HL-60 (cell line): ENCODE results near the gene ZNF248.
A peak's percentile ranks its signal among the peaks of the same experiment; 100 is the strongest.

ENCODE experiments used
- DNase-seq, 2 experiments: peaks; one replicate each; pipeline ENCODE4 v3.0.0-alpha.2; 2010 to 2020; ENCODE audit warnings: low read depth in 1 of 2, low spot score in 1 of 2
- H3K27ac ChIP-seq: fragments of 250-450 bp; sonication (Bioruptor Pico); replicated peaks from 2 replicates; pipeline ENCODE4 v1.5.1; 2020; ENCODE audit warnings: mild to moderate bottlenecking, moderate library complexity
- H3K27me3 ChIP-seq: fragments of 250-450 bp; sonication (Bioruptor Pico); 2 replicates; pipeline ENCODE4 v1.5.1; 2021; ENCODE audit warnings: mild to moderate bottlenecking, moderate library complexity; ENCODE audit not compliant: insufficient read depth, poor library complexity, severe bottlenecking
- H3K4me3 ChIP-seq: replicated peaks from 2 replicates; pipeline ENCODE4 v1.5.1; 2011; ENCODE audit warnings: mild to moderate bottlenecking, control low read depth, low read length; ENCODE audit not compliant: insufficient read depth
- CTCF ChIP-seq: IDR thresholded peaks from one replicate; pipeline ENCODE4 v1.5.1; 2011; ENCODE audit warnings: low read length, control low read depth, inconsistent platforms; ENCODE audit not compliant: insufficient read depth
- GABPA ChIP-seq: IDR thresholded peaks from 2 replicates; pipeline ENCODE4 v1.6.1; 2012; ENCODE audit warnings: low read depth
- POLR2AphosphoS5 ChIP-seq: IDR thresholded peaks from 2 replicates; pipeline ENCODE4 v1.6.1; 2012; ENCODE audit warnings: low read depth
- REST ChIP-seq: IDR thresholded peaks from 2 replicates; pipeline ENCODE4 v1.6.1; 2012; ENCODE audit warnings: low read depth; ENCODE audit not compliant: insufficient replicate concordance
- SPI1 ChIP-seq: IDR thresholded peaks from 2 replicates; pipeline ENCODE4 v1.6.1; 2012; ENCODE audit warnings: low read depth, mild to moderate bottlenecking, borderline replicate concordance

Gene ZNF248

GRCh38 chr10:37784678-37785077, 72.7 kb downstream of the ZNF248 start:
- Histone ChIP-seq H3K27me3 (no peaks in the 10 kb centered on the region), H3K27ac (no peak overlapping the region), H3K4me3 (no peak overlapping the region)
- DNase-seq, result no peak
- no peak for TF ChIP-seq GABPA
- TF ChIP-seq CTCF, result no peak

DNA sequence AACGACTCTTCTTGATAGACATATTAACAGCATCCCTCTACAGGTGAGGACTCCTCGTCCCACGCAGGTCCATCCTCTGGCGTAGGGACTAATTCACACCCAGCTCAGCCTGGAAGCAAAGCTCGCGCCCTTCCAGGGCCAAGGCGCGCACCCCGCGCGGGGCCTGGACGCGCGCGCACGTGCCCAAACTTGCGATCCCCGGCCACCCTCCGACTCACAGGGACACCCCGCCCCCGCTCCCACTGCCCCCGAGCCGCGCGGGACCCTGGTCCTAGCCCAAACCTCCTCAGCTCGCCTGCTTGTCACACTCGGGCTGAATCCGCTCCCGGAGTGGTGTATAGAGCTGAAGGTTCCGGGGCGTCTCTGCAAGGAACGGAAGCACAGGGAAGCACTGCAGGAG, 76.9 kb downstream of the ZNF248 start:
- DNase-seq, result no peak
- Histone ChIP-seq H3K27ac (no peak overlapping the region), H3K27me3 (no peaks in the 10 kb centered on the region), H3K4me3 (no peak overlapping the region)
- no peak for TF ChIP-seq POLR2AphosphoS5
- TF ChIP-seq GABPA, result no peak
- TF ChIP-seq REST, result no peak
- no peak for TF ChIP-seq CTCF
- no peak for TF ChIP-seq SPI1

DNA sequence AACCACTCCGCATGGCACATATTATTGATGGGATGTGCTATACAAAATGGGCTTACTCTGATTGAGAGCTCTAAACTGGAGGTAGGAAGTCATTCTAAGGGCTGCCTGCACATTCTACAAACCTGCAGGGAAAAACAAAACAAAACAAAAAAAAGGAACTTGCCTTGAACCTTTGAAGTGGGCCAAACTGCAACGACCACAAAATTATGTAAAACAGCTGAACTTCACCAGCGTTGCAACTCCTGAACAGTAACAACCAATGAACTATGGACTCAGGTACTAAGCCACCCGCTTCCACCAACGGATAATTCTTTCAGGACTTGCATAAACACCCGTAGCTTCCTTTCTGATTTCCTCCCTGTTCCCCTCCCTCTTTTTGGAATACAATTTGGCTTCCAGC, 80.4 kb downstream of the ZNF248 start:
- Histone ChIP-seq H3K27ac (no peak overlapping the region), H3K4me3 (no peak overlapping the region), H3K27me3 (no peaks in the 10 kb centered on the region)
- TF ChIP-seq REST (no peak), SPI1 (no peak), CTCF (no peak), GABPA (no peak), POLR2AphosphoS5 (no peak)
- peak in 1 of 2 experiments; percentile 7 for DNase-seq

DNA sequence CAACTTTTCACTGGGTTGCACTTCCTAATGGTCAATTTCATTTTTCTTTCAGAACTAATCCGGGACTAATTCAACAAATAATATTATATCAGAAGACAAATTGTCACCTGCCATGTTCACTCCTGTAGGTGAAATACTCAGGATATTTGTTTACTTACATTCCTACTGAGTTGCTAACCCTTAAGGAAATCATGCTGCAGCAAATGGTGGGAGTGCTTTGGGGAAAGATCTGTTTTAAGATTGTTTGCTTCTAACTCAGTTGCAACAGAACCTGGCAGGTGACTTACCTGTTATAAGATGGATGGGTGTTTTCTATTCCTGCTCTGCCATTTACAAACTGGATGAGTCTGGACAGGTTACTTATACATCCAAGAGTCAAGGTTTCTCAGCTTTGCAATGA, 81.8 kb downstream of the ZNF248 start:
- no peak for TF ChIP-seq GABPA
- TF ChIP-seq CTCF, result no peak
- TF ChIP-seq POLR2AphosphoS5, result no peak
- no peak for TF ChIP-seq REST
- no peak for TF ChIP-seq SPI1
- no peaks in the 10 kb centered on the region for H3K27me3 ChIP-seq
- no peak overlapping the region for H3K4me3 ChIP-seq
- no peak for DNase-seq
- H3K27ac ChIP-seq, result no peak overlapping the region
